ENCODE data around the gene GAB2. TPM values are rescaled to one million over a fixed set of nuclear protein-coding genes. Genes with fewer than 3 reads are reported as not detected.

Gene GAB2
- total RNA-seq, 4 donors from 2014 or later = 39.6 to 57.3 (median 46.6) TPM

- peaks cover 0 to 5% (median 0%) of the 10 kb centered on the region in 4 donors for H3K9me3 ChIP-seq
- H3K27ac ChIP-seq = no peak overlapping the region
- WGBS, 2 donors = 76 to 86% methylated on average over 3 of the region's 3 CpGs
- DNase-seq (ENCODE audit: low spot score in 2 of 2) = no peak
- no peaks in the 10 kb centered on the region for H3K36me3 ChIP-seq
- no peaks in the 10 kb centered on the region for H3K27me3 ChIP-seq
- no peak overlapping the region for H3K4me3 ChIP-seq
- peaks cover 0 to 16% (median 5%) of the 10 kb centered on the region in 4 donors for H3K4me1 ChIP-seq
- no peak for TF ChIP-seq POLR2A (IDR thresholded peaks at IDR 0.05)
- no peak for TF ChIP-seq EP300 (IDR thresholded peaks at IDR 0.05)
- TF ChIP-seq CTCF (IDR thresholded peaks at IDR 0.05) = no peak
Observed at GRCh38 chr11:78402847-78403246, 14.8 kb downstream of the GAB2 start.

- Histone ChIP-seq H3K4me3 (no peak overlapping the region), H3K27me3 (no peaks in the 10 kb centered on the region), H3K36me3 (no peaks in the 10 kb centered on the region), H3K4me1 (peaks cover 0 to 32% (median 5%) of the 10 kb centered on the region in 4 donors), H3K27ac (no peak overlapping the region), H3K9me3 (no peaks in the 10 kb centered on the region)
- 83 to 90% methylated on average over 3 of the region's 3 CpGs for WGBS, 2 donors
- DNase-seq (ENCODE audit: low spot score in 2 of 2) = no peak
- no peak for TF ChIP-seq EP300 (IDR thresholded peaks at IDR 0.05)
- TF ChIP-seq CTCF (IDR thresholded peaks at IDR 0.05) = no peak
- TF ChIP-seq POLR2A (IDR thresholded peaks at IDR 0.05) = no peak
Observed at GRCh38 chr11:78400702-78401101, 16.9 kb downstream of the GAB2 start.

- TF ChIP-seq CTCF (IDR thresholded peaks at IDR 0.05) (no peak), POLR2A (IDR thresholded peaks at IDR 0.05) (no peak), EP300 (IDR thresholded peaks at IDR 0.05) (no peak)
- H3K27ac ChIP-seq = no peak overlapping the region
- H3K27me3 ChIP-seq = no peaks in the 10 kb centered on the region
- WGBS, 2 donors = 87 to 97% methylated on average over 1 of the region's 1 CpG
- H3K36me3 ChIP-seq = no peaks in the 10 kb centered on the region
- H3K4me3 ChIP-seq = no peak overlapping the region
- DNase-seq (ENCODE audit: low spot score in 2 of 2) = no peak
- peaks cover 0 to 37% (median 5%) of the 10 kb centered on the region in 4 donors for H3K4me1 ChIP-seq
- no peaks in the 10 kb centered on the region for H3K9me3 ChIP-seq
Observed at GRCh38 chr11:78400116-78400515, 17.5 kb downstream of the GAB2 start.

- Histone ChIP-seq H3K4me1 (peaks cover 0 to 42% (median 2%) of the 10 kb centered on the region in 4 donors), H3K27me3 (no peaks in the 10 kb centered on the region), H3K9me3 (no peaks in the 10 kb centered on the region), H3K27ac (no peak overlapping the region), H3K36me3 (no peaks in the 10 kb centered on the region), H3K4me3 (no peak overlapping the region)
- WGBS, 2 donors = 70 to 72% methylated on average over 4 of the region's 4 CpGs
- DNase-seq (ENCODE audit: low spot score in 2 of 2) = no peak
- TF ChIP-seq CTCF (IDR thresholded peaks at IDR 0.05) = no peak
- TF ChIP-seq POLR2A (IDR thresholded peaks at IDR 0.05) = no peak
- no peak for TF ChIP-seq EP300 (IDR thresholded peaks at IDR 0.05)
Observed at GRCh38 chr11:78399136-78399535, 18.5 kb downstream of the GAB2 start.

GRCh38 chr11:78398715-78399114, 18.9 kb downstream of the GAB2 start:
- H3K9me3 ChIP-seq = no peaks in the 10 kb centered on the region
- H3K27ac ChIP-seq = no peak overlapping the region
- no peak overlapping the region for H3K4me3 ChIP-seq
- H3K4me1 ChIP-seq = peaks cover 0 to 38% (median under 1%) of the 10 kb centered on the region in 4 donors
- H3K36me3 ChIP-seq = no peaks in the 10 kb centered on the region
- no peaks in the 10 kb centered on the region for H3K27me3 ChIP-seq
- WGBS, 2 donors = 73 to 84% methylated on average over 1 of the region's 1 CpG
- no peak for DNase-seq (ENCODE audit: low spot score in 2 of 2)
- TF ChIP-seq EP300 (IDR thresholded peaks at IDR 0.05) = no peak
- no peak for TF ChIP-seq POLR2A (IDR thresholded peaks at IDR 0.05)

GRCh38 chr11:78397398-78397797, 20.2 kb downstream of the GAB2 start:
- TF ChIP-seq POLR2A (IDR thresholded peaks at IDR 0.05) (no peak), CTCF (IDR thresholded peaks at IDR 0.05) (no peak), EP300 (IDR thresholded peaks at IDR 0.05) (no peak)

More at GRCh38 chr11:78397398-78397797, 20.2 kb downstream of the GAB2 start:
- WGBS, 2 donors = 73 to 86% methylated on average over 3 of the region's 3 CpGs
- Histone ChIP-seq H3K4me3 (no peak overlapping the region), H3K27ac (no peak overlapping the region), H3K9me3 (no peaks in the 10 kb centered on the region), H3K36me3 (no peaks in the 10 kb centered on the region), H3K27me3 (no peaks in the 10 kb centered on the region), H3K4me1 (peaks cover 0 to 43% (median 0%) of the 10 kb centered on the region in 4 donors)
- no peak for DNase-seq (ENCODE audit: low spot score in 2 of 2)

Data from tibial nerve (tissue), 4 donors.